Measurements from ENCODE around the gene ALB. TPM values are rescaled to one million over a fixed set of nuclear protein-coding genes. Genes with fewer than 3 reads are reported as not detected.

ALB gene
- total RNA-seq, 3 donors from 2014 or later = 8.2 TPM; not detected in 2

DNA sequence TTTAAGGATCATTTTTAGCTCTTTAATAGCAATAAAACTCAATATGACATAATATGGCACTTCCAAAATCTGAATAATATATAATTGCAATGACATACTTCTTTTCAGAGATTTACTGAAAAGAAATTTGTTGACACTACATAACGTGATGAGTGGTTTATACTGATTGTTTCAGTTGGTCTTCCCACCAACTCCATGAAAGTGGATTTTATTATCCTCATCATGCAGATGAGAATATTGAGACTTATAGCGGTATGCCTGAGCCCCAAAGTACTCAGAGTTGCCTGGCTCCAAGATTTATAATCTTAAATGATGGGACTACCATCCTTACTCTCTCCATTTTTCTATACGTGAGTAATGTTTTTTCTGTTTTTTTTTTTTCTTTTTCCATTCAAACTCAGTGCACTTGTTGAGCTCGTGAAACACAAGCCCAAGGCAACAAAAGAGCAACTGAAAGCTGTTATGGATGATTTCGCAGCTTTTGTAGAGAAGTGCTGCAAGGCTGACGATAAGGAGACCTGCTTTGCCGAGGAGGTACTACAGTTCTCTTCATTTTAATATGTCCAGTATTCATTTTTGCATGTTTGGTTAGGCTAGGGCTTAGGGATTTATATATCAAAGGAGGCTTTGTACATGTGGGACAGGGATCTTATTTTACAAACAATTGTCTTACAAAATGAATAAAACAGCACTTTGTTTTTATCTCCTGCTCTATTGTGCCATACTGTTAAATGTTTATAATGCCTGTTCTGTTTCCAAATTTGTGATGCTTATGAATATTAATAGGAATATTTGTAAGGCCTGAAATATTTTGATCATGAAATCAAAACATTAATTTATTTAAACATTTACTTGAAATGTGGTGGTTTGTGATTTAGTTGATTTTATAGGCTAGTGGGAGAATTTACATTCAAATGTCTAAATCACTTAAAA is 15.3 kb downstream of the ALB start:
- ATAC-seq (no peak), DNase-seq (no peak)
- no peak for TF ChIP-seq CTCF (IDR thresholded peaks at IDR 0.05)
- Histone ChIP-seq H3K36me3 (ENCODE audit: low read depth) (no peaks in the 10 kb centered on the region), H3K4me1 (ENCODE audit: low read depth) (no peaks in the 10 kb centered on the region), H3K9me3 (no peaks in the 10 kb centered on the region), H3K4me3 (no peak overlapping the region)
- intact Hi-C loops (cut with DNase I, micrococcal nuclease) = no loop called here

- Histone ChIP-seq H3K9me3 (no peaks in the 10 kb centered on the region), H3K36me3 (ENCODE audit: low read depth) (no peaks in the 10 kb centered on the region), H3K4me1 (ENCODE audit: low read depth) (no peaks in the 10 kb centered on the region), H3K4me3 (no peak overlapping the region)
- DNase-seq (no peak), ATAC-seq (no peak)
- TF ChIP-seq CTCF (IDR thresholded peaks at IDR 0.05) = no peak
- intact Hi-C loops (cut with DNase I, micrococcal nuclease) = no loop called here
These were observed 16.5 kb downstream of the ALB start for GRCh38 chr4:73420615-73421014.

- ATAC-seq (no peak), DNase-seq (no peak)
- Histone ChIP-seq H3K4me1 (ENCODE audit: low read depth) (no peaks in the 10 kb centered on the region), H3K4me3 (no peak overlapping the region), H3K36me3 (ENCODE audit: low read depth) (no peaks in the 10 kb centered on the region), H3K9me3 (no peaks in the 10 kb centered on the region)
- TF ChIP-seq CTCF (IDR thresholded peaks at IDR 0.05) = no peak
- intact Hi-C loops (cut with DNase I, micrococcal nuclease) = no loop called here
These were observed 17.8 kb downstream of the ALB start for GRCh38 chr4:73421708-73422457.

DNA sequence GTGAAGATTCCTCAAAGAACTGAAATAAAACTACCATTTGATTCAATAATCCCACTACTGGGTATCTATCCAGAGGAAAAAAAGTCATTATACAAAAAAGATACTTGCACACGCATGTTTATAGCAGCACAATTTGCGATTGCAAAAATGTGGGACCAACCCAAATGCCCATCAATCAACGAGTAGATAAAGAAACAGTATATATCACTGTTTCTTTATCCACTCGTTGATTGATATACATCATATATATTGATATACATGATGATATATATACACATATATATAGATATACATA is 18.3 kb downstream of the ALB start:
- ATAC-seq (no peak), DNase-seq (no peak)
- intact Hi-C loops (cut with DNase I, micrococcal nuclease) = no loop called here
- H3K4me1 ChIP-seq (ENCODE audit: low read depth) = no peaks in the 10 kb centered on the region
- no peak for TF ChIP-seq CTCF (IDR thresholded peaks at IDR 0.05)
- H3K36me3 ChIP-seq (ENCODE audit: low read depth) = no peaks in the 10 kb centered on the region
- H3K4me3 ChIP-seq = no peak overlapping the region
- no peaks in the 10 kb centered on the region for H3K9me3 ChIP-seq

DNA sequence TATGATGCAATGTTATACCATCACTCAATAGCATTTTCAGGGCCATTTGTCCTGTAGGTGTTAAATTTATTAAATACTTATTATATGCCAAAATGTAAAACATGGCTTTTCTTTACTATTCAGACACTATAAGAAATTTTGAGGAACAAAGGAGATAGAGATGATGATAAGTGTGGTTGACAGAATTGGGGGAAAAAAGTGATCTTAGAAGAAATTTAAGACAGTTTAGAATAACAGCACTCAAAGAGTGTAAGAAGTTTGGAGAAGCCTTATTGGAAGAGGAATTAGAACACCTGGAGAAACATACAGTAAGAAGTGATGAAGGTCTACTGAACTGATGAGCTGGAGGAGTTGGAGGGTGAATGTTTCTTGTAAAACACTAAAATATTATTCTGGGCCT is 19.1 kb downstream of the ALB start:
- intact Hi-C loops (cut with DNase I, micrococcal nuclease) = no loop called here
- Histone ChIP-seq H3K36me3 (ENCODE audit: low read depth) (no peaks in the 10 kb centered on the region), H3K9me3 (no peaks in the 10 kb centered on the region), H3K4me1 (ENCODE audit: low read depth) (no peaks in the 10 kb centered on the region), H3K4me3 (no peak overlapping the region)
- DNase-seq = no peak
- no peak for TF ChIP-seq CTCF (IDR thresholded peaks at IDR 0.05)
- ATAC-seq = no peak
